HEK293 (cell line): Measurements from ENCODE around the gene MTCP1.

Source experiments
- EGR2 ChIP-seq: fragments of 450-650 bp; formaldehyde crosslinking; IDR thresholded peaks from 2 replicates; pipeline ENCODE4 v1.5.1; 2016; ENCODE audit warnings: low read depth, missing biosample characterization, missing genetic modification characterization
- FEZF1 ChIP-seq: fragments of 450-650 bp; formaldehyde crosslinking; IDR thresholded peaks from 2 replicates; pipeline ENCODE4 v1.5.1; 2016; ENCODE audit warnings: missing biosample characterization, missing genetic modification characterization
- KLF1 ChIP-seq: fragments of 450-650 bp; formaldehyde crosslinking; IDR thresholded peaks from 2 replicates; pipeline ENCODE4 v1.5.1; 2016; ENCODE audit warnings: missing biosample characterization, missing genetic modification characterization
- OVOL3 ChIP-seq: fragments of 450-650 bp; formaldehyde crosslinking; IDR thresholded peaks from 2 replicates; pipeline ENCODE4 v1.5.1; 2016; ENCODE audit warnings: missing biosample characterization, missing genetic modification characterization
- SALL2 ChIP-seq: fragments of 450-650 bp; formaldehyde crosslinking; IDR thresholded peaks from 2 replicates; pipeline ENCODE4 v1.5.0; 2017; ENCODE audit warnings: missing biosample characterization, mild to moderate bottlenecking, missing genetic modification characterization, borderline replicate concordance
- SCRT1 ChIP-seq: fragments of 450-650 bp; formaldehyde crosslinking; IDR thresholded peaks from 2 replicates; pipeline ENCODE4 v1.5.1; 2016; ENCODE audit warnings: missing biosample characterization, missing genetic modification characterization, borderline replicate concordance
- SETDB1 ChIP-seq: IDR thresholded peaks from one replicate; pipeline ENCODE4 v1.6.1; 2017; ENCODE audit warnings: mild to moderate bottlenecking, low read length, moderate library complexity, mixed read lengths; ENCODE audit not compliant: insufficient read length
- YY2 ChIP-seq: fragments of 450-650 bp; formaldehyde crosslinking; IDR thresholded peaks from 2 replicates; pipeline ENCODE4 v1.5.1; 2016; ENCODE audit warnings: missing biosample characterization, missing genetic modification characterization
- ZBTB10 ChIP-seq: fragments of 450-650 bp; formaldehyde crosslinking; IDR thresholded peaks from 2 replicates; pipeline ENCODE4 v1.5.1; 2016; ENCODE audit warnings: missing biosample characterization, missing genetic modification characterization
- ZBTB21 ChIP-seq: fragments of 450-650 bp; formaldehyde crosslinking; IDR thresholded peaks from 2 replicates; pipeline ENCODE4 v1.5.1; 2017; ENCODE audit warnings: missing biosample characterization, missing genetic modification characterization
- ZFP41 ChIP-seq: fragments of 450-650 bp; formaldehyde crosslinking; IDR thresholded peaks from 2 replicates; pipeline ENCODE4 v1.5.1; 2016; ENCODE audit warnings: missing biosample characterization, missing genetic modification characterization, borderline replicate concordance
- ZNF114 ChIP-seq: fragments of 450-650 bp; formaldehyde crosslinking; IDR thresholded peaks from 2 replicates; pipeline ENCODE4 v1.5.0; 2017; ENCODE audit warnings: missing biosample characterization, missing genetic modification characterization
- ZNF146 ChIP-seq: fragments of 450-650 bp; formaldehyde crosslinking; IDR thresholded peaks from 2 replicates; pipeline ENCODE4 v1.5.1; 2016; ENCODE audit warnings: missing biosample characterization, missing genetic modification characterization
- ZNF16 ChIP-seq: fragments of 450-650 bp; formaldehyde crosslinking; IDR thresholded peaks from 2 replicates; pipeline ENCODE4 v1.5.1; 2016; ENCODE audit warnings: low read depth, missing biosample characterization, missing genetic modification characterization
- ZNF2 ChIP-seq: fragments of 450-650 bp; formaldehyde crosslinking; IDR thresholded peaks from 2 replicates; pipeline ENCODE4 v1.5.1; 2016; ENCODE audit warnings: missing biosample characterization, missing genetic modification characterization
- ZNF202 ChIP-seq: fragments of 450-650 bp; formaldehyde crosslinking; IDR thresholded peaks from 2 replicates; pipeline ENCODE4 v1.5.1; 2016; ENCODE audit warnings: missing biosample characterization, missing genetic modification characterization, borderline replicate concordance
- ZNF211 ChIP-seq: fragments of 450-650 bp; formaldehyde crosslinking; IDR thresholded peaks from 2 replicates; pipeline ENCODE4 v1.5.1; 2016; ENCODE audit warnings: low read depth, missing biosample characterization, missing genetic modification characterization
- ZNF221 ChIP-seq: fragments of 450-650 bp; formaldehyde crosslinking; IDR thresholded peaks from 2 replicates; pipeline ENCODE4 v1.5.1; 2017; ENCODE audit warnings: missing biosample characterization, missing genetic modification characterization, borderline replicate concordance
- ZNF223 ChIP-seq: fragments of 450-650 bp; formaldehyde crosslinking; IDR thresholded peaks from 2 replicates; pipeline ENCODE4 v1.5.1; 2016; ENCODE audit warnings: missing biosample characterization, missing genetic modification characterization
- ZNF24 ChIP-seq: fragments of 450-650 bp; formaldehyde crosslinking; IDR thresholded peaks from 2 replicates; pipeline ENCODE4 v1.5.1; 2016; ENCODE audit warnings: missing biosample characterization, missing genetic modification characterization
- ZNF266 ChIP-seq: fragments of 450-650 bp; formaldehyde crosslinking; IDR thresholded peaks from 2 replicates; pipeline ENCODE4 v1.5.1; 2016; ENCODE audit warnings: missing biosample characterization, missing genetic modification characterization, low read depth
- ZNF280D ChIP-seq: fragments of 450-650 bp; formaldehyde crosslinking; IDR thresholded peaks from 2 replicates; pipeline ENCODE4 v1.5.1; 2016; ENCODE audit warnings: missing biosample characterization, missing genetic modification characterization
- ZNF473 ChIP-seq: fragments of 450-650 bp; formaldehyde crosslinking; IDR thresholded peaks from 2 replicates; pipeline ENCODE4 v1.5.1; 2017; ENCODE audit warnings: missing biosample characterization, missing genetic modification characterization
- ZNF501 ChIP-seq: fragments of 450-650 bp; formaldehyde crosslinking; IDR thresholded peaks from 2 replicates; pipeline ENCODE4 v1.5.1; 2016; ENCODE audit warnings: missing biosample characterization, missing genetic modification characterization
- ZNF513 ChIP-seq: fragments of 450-650 bp; IDR thresholded peaks from 2 replicates; pipeline ENCODE4 v1.5.1; 2018; ENCODE audit warnings: missing biosample characterization, missing genetic modification characterization
- ZNF558 ChIP-seq: fragments of 450-650 bp; formaldehyde crosslinking; IDR thresholded peaks from 2 replicates; pipeline ENCODE4 v1.5.1; 2016; ENCODE audit warnings: missing biosample characterization, missing genetic modification characterization
- ZNF561 ChIP-seq: fragments of 450-650 bp; IDR thresholded peaks from 2 replicates; pipeline ENCODE4 v1.5.1; 2018; ENCODE audit warnings: missing biosample characterization, missing genetic modification characterization, borderline replicate concordance
- ZNF571 ChIP-seq: fragments of 450-650 bp; formaldehyde crosslinking; IDR thresholded peaks from 2 replicates; pipeline ENCODE4 v1.5.0; 2017; ENCODE audit warnings: missing biosample characterization, missing genetic modification characterization
- ZNF76 ChIP-seq: fragments of 450-650 bp; formaldehyde crosslinking; IDR thresholded peaks from 2 replicates; pipeline ENCODE4; 2016; ENCODE audit warnings: low read depth, missing biosample characterization, missing genetic modification characterization, borderline replicate concordance
- ZNF791 ChIP-seq: fragments of 450-650 bp; formaldehyde crosslinking; IDR thresholded peaks from 2 replicates; pipeline ENCODE4 v1.5.1; 2016; ENCODE audit warnings: missing biosample characterization, missing genetic modification characterization
- ZSCAN30 ChIP-seq: fragments of 450-650 bp; IDR thresholded peaks from 2 replicates; pipeline ENCODE4 v1.5.1; 2018; ENCODE audit warnings: missing biosample characterization, mild to moderate bottlenecking, missing genetic modification characterization, moderate library complexity
- ZSCAN5A ChIP-seq: fragments of 450-650 bp; formaldehyde crosslinking; IDR thresholded peaks from 2 replicates; pipeline ENCODE4 v1.5.1; 2016; ENCODE audit warnings: missing biosample characterization, missing genetic modification characterization

MTCP1 gene

GRCh38 chrX:155070975-155071693, at the start of gene MTCP1, which contains the start of the genes BRCC3 and CMC4 (continued):
- TF ChIP-seq KLF1 (tag by site-specific recombination), result no peak
- no peak for TF ChIP-seq OVOL3 (tag by site-specific recombination)
- TF ChIP-seq ZNF473 (tag by site-specific recombination), result no peak
- TF ChIP-seq ZBTB21 (tag by site-specific recombination), result no peak
- TF ChIP-seq ZFP41 (tag by site-specific recombination), result no peak
- no peak for TF ChIP-seq ZBTB10 (tag by site-specific recombination)
- TF ChIP-seq ZSCAN30, result peak; percentile 44; the same call in 1 of the 2 replicates
- no peak for TF ChIP-seq ZNF114
- TF ChIP-seq ZNF791 (tag by site-specific recombination), result no peak
- TF ChIP-seq FEZF1, result no peak
- TF ChIP-seq ZNF211 (tag by site-specific recombination), result no peak
- TF ChIP-seq ZNF24, result peak; percentile 31; the same call in 1 of the 2 replicates
- TF ChIP-seq ZNF280D (tag by site-specific recombination), result no peak
- no peak for TF ChIP-seq ZNF266 (tag by site-specific recombination)
- TF ChIP-seq ZNF221 (tag by site-specific recombination), result no peak
- TF ChIP-seq EGR2 (tag by site-specific recombination), result no peak
- TF ChIP-seq ZNF2 (tag by site-specific recombination), result peak; percentile 62; the same call in 1 of the 2 replicates
- TF ChIP-seq SCRT1 (tag by site-specific recombination), result no peak
- TF ChIP-seq SETDB1, result no peak
- TF ChIP-seq ZNF16 (tag by site-specific recombination), result no peak
- peak; percentile 96 for TF ChIP-seq ZNF223
- TF ChIP-seq ZNF558 (tag by site-specific recombination), result 0 out of 2 replicates have a peak, but pooled peaks have one; percentile 15
- TF ChIP-seq ZNF76 (tag by site-specific recombination), result no peak; the same call in 1 of the 2 replicates
- TF ChIP-seq ZNF146, result peak; percentile 10; the same call in 1 of the 2 replicates
- TF ChIP-seq ZNF501 (tag by site-specific recombination), result no peak; the same call in 1 of the 2 replicates
- TF ChIP-seq ZNF202 (tag by site-specific recombination), result no peak
- TF ChIP-seq ZNF571 (tag by site-specific recombination), result no peak
- TF ChIP-seq SALL2, result no peak
- peak; percentile 77; the same call in 1 of the 2 replicates for TF ChIP-seq YY2
- peak; percentile 63; the same call in 1 of the 2 replicates for TF ChIP-seq ZSCAN5A (tag by site-specific recombination)
- TF ChIP-seq ZNF513 (tag by site-specific recombination), result no peak
- TF ChIP-seq ZNF561 (tag by site-specific recombination), result peak; percentile 84; the same call in 1 of the 2 replicates
